HG03060 (cell line): ENCODE measurements around the gene FAM240B.

Source experiments
- ATAC-seq: cut with Tn5 transposase; IDR thresholded peaks from one replicate; pipeline ENCODE4 v1.9.1; 2021; ENCODE audit warnings: low read depth, moderate number of reproducible peaks; ENCODE audit not compliant: unreplicated experiment

The FAM240B gene

DNA sequence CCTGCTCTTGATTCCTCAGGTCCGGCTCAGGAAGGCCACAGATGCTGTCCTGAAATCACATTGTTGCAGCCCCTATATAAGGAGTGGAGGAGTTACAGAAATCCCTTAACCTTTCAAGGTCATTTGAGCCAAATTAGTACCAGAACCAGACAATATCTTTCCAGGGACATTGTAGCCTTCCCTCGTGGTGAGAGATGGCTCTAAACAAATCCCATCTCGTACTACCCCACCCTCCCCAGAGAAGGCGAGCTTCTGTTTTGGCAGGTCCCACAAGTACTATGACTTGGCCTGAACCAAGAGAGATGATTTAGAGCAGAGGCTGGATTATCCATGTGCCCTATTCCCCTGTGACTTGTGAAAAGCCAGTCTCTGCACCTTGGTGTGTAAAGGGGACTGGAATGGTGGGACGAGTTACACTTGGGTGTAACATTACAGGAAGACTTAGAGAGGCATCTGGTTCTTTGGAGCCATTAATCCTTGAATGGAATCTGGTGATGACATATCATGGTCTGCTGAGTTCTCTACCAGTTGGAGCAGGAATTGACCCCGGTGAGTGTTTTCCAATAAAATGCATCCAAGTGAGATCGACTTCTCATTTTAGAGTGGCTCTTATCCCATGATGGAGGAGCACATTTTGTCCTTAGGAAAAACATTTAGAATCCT lies at the start of gene FAM240B:
TSS of gene FAM240B (minus strand) at position 51 of the 663 bp plus-strand sequence. CDS start 16,134 bp downstream, outside the sequence.
- no peak for ATAC-seq

DNA sequence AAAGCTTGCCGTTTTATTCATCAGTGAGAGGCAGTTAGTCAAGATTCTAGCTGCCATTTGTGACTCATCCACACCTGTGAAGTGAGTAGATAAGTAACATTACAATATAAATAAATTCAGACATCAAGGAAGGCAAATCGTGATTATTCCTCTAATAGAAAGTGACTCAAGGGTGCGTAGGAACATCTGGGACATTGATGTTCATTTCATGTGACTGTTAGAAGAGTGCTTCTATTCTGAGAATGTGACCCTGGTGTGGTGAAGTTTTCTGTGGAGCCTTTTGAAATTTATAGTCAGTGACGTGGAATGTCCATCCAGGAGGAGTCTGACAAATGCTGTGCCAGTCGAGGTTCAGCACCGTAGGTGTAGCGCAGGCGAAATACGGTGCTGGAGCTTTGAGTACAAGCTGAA lies 48.4 kb upstream of the FAM240B start:
- no peak for ATAC-seq

DNA sequence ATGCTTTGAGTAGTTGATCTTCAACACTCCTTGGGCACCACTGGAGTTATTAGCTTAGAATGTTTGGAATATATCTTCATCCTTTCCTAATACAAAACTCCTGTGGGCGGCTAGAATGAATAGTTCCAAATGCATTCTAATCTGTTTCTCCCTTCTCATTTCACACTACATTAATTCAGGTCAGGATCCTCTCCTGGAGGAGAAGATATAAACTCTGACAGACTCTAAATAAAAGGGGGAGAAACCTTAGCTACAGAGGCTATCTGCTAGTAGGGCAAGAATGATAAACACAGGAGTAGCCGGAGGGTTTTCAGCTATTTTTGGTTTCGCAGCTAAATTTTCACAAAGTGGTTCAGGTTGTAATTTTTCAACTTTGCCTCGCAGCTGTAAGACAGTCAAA lies 45.2 kb upstream of the FAM240B start:
- ATAC-seq, result no peak

DNA sequence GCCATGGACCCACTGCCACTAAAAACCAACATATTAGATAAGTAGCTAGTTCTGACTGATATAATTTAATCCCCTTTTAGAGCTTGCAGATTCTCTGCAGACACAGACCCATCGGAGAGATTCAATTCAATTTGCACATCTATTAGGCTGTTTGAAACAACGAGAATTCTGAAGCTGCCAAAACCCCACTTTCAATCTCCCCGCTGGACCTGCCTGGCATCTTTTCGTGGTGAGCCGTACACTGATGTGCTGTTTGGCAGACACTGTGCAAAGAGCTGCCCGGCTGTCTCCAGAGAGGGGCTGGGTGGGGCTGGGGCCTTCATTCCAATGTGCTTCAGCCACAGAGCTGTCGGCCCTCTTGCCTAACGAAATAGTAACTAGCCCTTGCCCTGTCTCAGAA lies 42.1 kb upstream of the FAM240B start:
- ATAC-seq, result no peak

DNA sequence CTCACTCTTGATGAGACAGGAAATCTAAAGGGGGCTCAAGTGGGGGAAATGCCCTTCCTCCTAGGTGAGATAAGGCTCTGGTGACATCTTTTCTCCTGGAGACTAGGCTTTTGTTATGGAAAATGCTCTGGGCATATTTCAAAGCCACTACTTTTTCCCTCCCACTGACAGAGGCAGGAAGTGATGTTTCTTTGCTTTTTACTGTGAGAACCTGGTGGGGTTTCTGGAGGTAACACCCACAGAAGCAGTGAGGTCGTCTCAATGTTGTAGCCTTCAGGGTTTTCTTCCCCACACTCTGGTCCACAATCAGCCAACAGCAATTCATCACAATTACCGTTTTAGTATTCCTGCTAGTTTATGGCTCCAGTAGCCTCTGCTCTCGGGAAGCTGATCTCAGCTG lies 41.4 kb upstream of the FAM240B start:
- no peak for ATAC-seq

DNA sequence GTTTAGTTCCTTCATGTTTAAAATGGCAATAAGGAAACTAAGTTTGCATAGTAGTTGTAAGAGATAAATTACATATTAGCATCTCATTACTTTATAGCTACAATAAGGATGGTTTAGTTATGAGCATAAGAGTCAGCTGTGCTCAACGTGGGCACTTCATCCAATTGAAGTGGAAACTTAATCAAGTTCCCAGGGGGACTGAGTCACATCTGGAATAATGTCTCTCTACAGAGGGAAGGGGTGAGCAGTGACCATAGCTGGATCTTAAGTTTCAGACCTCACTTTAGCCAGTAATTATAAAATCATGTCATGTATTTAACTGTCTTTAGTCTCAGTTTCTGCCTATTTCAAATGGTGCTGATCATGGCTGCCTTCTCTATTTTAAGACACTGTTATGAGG lies 36.8 kb upstream of the FAM240B start:
- no peak for ATAC-seq

DNA sequence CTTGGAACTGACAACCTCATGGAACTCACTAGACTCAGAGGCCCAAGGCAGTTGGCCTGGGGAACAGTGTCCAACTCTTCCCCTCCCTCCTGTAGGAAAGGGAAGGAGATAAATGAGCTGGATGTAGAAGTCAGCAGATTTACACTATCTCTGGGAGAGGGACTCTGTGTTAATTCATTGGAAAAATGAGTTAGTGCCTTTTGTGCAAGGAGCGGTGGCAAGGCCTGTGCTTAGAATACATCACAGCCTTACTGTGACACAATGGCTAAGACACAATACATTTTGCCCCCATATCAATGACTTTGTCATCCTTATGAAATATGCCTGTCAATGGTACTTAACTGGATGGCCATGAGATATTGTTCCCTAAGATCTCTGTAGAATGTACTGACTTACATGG lies 28.0 kb upstream of the FAM240B start:
- no peak for ATAC-seq

DNA sequence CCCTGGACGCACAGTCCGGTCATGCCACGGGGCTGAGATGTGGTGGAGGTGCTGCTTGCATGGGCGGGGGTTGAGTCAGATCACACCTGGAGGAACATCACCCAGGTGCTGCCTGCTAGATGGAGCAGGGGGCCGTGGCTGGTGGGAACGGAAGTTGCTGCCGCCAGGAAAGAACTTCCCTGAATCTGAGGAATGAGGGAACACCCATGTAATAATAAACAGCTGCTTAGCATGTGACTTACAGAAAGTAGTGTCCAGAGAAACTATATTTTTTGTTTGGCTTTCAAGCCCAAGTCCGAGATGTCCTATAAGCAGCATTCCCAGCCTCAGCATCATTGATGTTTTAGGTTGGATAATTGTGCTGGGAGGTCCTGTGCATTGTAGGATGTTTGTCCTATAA lies 27.1 kb upstream of the FAM240B start:
- no peak for ATAC-seq

DNA sequence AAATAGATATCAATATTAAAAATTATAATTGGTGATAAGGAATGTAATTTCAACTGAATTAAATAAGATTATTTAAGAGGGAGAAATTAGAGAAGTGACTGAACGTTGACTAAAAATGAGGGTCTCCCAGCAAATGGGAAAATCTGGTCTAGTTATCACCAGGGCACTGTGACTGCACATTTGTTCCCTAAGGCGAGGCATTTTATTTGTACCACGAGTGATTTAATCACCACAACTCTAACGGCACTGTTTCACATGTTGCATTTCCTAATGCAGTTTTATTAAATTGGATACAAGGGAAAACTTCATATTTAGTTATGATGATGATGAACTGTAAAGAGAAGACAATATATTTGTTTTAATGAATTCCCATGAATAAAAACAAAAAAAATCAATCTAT lies 26.4 kb upstream of the FAM240B start:
- no peak for ATAC-seq

DNA sequence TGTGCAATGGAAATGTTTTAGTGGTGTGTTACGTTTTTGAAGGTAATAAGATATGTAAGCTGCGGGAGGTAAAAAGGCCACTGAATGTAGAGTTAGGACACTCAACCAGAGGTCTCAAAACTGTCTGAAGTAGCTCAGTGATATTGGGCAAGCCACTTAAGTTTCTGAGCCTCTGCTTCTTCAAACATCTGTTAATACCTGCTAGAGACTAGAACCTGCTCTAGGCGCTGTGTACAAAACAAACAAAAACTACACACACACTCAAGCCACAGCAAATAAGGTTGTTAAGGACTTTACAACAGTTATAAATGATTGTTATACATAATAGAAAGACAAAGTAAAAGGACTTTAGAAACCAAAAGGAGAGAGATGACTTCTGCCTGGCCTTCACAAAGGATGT lies 24.6 kb upstream of the FAM240B start:
- ATAC-seq, result no peak

DNA sequence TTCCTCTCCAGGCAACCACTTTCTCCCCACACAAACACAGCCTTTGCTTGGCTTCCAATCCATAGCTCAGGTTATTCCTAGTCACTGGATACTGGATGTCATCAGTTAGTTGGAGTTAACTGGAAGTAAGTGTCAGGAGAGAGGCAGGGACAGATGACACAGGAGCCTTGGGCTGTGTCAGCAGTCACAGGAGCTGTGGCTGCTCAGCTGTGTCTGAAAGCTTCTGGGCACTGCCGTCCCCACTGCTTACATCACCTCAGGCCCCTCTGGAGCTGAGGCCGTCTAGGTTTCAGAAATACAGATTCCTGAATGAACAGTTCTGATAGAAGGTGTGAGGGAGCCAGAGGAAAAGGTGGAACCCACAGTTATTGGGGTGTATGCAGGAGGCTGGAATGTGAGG lies 17.3 kb upstream of the FAM240B start:
- ATAC-seq, result no peak

DNA sequence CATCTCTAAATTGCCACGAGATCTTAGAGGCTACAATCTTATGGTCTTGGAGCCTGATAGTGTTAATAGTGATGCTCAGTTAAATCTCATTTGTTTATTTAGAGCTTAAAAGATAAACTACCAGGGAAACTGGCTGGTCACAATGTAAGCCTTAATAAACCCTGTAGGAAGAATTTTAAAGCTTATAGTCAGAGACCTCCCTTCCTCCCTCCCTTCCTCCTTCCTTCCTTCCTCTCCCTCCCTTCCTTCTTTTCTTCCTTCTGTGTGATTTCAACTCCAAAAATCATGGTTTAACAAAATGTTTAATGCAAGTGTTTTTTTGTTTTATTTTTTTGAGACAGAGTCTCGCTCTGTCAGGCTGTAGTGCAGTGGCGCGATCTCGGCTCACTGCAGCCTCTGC lies 14.9 kb upstream of the FAM240B start:
- ATAC-seq, result no peak

DNA sequence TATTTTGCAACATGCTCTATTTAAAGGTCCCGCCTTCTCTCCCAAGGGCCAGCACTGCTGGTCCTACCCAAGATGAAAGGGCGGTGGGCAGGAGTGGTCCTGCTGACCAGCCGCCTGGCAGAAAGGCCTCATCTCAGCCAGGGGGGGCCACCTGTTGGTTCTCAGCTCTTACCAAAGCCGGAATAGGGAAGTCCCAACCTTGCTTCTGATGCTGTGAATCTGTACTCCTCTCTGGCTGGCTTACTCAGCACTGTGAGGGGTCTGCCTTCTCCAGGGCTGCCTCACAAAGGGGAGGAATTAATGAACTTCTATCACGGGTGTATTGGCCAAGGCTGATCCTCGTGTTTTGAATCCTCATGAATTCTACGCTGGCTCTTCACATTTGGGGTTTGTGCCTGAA lies 13.6 kb upstream of the FAM240B start:
- ATAC-seq, result no peak

DNA sequence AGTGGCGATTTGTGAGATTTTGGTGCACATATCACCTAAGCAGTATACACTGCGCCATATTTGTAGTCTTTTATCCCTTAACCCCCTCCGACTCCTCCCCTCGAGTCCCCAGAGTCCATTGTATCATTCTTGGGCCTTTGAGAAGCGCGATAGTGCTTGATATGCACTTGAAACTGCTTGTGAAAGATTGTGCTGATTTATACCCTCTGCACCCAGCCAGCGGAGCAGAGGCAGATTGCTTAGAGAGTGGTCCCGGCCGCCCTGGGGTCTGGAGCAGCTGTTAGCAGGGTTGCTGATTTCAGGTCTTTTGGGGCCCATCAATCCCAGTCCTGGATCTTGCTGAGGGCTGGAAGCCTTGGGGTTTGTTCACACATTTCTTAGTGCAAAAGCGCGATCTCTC lies 13.0 kb upstream of the FAM240B start:
- no peak for ATAC-seq

DNA sequence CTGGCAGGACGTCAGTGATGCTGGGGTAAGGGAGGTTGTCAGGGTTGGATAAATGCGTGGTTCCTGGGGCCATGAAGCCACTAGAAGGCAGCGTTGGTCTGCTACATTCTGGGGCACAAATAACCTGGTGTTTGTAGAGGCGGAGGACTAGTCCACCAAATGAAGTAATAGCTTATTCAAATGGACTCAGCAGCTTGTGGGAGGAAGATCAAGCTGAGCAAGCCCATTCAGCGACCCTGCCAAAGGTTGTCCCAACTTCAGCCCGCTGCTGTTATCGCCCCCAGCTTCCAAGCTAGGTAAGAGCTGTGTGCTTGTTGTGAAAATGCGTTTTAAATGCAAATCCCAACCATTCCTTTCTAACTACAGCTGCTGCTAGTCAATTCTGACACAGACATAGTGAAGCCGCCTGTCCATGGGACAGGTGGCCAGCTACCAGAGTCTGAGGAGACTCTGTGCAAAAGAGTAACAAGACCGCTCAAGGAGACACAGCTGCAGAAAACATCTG lies 7.6 kb upstream of the FAM240B start:
- no peak for ATAC-seq

DNA sequence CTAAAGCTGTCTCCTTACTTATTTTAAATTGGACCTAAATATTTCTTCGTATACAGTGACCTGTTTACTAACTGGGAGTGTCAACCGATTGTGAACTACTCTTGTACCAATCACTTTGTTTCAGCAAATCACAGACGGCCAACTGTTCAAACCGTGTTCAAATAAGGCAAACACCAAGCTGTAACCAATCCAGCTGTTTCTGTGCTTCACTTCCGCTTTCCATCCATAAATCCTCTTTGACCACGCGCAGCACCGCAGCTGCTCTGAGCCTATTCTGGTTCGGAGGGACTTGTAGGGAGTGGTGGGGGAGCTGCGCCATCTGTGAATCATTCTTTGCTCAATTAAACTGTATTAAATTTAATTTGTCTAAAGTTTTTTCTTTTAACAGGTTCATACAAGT lies 4.8 kb upstream of the FAM240B start:
- ATAC-seq, result no peak

DNA sequence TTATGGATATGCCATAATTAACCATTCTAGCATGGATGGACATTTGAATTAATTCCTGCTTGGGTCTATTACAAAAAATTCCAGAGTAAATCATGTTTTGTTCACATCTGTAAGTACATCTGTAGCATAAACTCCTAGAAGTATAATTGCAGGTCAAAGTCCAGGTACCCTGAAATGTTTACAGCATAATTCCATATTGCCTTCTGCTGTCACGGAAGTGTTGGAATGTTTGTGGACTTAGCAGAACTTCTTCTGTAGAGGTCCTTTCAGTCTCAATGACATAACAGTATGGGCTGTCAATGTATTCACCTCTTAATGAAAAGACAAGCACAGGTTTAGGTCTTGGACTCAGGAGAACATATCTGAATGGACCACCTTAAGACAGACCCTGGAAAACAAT lies 1.8 kb downstream of the FAM240B start:
- no peak for ATAC-seq

DNA sequence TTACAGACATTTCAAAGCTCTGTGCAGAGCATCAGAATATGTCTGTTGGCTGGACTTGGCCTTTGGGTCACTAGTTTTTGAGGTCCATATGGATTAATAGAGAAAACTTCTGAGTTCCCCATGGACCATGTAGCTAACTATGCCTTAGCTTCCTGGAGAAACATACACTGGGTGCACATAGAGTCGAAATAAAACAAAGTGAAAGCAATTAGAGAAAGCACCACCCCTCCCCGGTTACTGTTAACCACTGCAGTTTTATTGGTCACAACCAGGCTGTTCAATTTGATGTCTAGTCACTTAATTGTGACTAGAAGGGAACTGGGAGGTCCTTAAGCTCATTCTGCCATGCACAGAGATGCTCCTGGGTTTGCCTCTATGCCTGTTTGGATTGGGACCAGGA lies 4.2 kb downstream of the FAM240B start:
- no peak for ATAC-seq

DNA sequence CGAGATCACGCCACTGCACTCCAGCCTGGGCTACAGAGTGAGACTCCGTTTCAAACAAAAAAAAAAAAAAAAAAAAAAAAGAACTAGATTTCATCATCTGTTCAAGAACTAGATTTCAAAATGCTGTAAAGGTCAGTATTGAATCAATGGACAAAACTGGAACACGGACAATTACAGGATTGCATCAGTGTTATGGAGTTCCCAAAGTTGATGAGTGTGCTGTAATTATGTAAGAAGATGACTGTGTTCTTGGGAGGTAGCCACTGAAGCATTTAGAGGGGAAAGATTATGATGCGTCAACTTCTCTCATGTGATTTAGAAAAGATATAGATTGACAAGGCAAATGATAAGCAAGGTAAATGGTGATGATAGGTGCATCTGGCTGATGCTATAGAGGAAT lies 6.5 kb downstream of the FAM240B start:
- no peak for ATAC-seq

DNA sequence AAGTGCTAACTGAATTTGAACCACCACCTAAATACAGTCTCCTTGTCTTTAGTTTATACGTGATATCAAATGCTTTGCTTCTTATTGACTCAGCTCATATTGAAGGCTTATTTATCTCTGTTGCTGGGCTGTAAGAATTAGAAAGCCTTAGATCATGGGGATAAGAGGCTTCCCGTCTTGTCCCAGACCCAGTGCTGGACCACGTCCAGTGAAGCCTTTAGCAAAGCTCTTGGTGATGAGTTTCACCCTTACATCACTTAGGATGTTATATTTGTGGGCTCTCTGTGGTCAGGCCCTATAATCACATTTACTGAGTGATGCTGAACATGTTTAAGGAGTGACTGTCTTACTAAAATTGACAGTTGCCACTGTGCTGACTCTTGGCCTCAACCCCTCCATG lies 11.2 kb downstream of the FAM240B start:
- no peak for ATAC-seq

DNA sequence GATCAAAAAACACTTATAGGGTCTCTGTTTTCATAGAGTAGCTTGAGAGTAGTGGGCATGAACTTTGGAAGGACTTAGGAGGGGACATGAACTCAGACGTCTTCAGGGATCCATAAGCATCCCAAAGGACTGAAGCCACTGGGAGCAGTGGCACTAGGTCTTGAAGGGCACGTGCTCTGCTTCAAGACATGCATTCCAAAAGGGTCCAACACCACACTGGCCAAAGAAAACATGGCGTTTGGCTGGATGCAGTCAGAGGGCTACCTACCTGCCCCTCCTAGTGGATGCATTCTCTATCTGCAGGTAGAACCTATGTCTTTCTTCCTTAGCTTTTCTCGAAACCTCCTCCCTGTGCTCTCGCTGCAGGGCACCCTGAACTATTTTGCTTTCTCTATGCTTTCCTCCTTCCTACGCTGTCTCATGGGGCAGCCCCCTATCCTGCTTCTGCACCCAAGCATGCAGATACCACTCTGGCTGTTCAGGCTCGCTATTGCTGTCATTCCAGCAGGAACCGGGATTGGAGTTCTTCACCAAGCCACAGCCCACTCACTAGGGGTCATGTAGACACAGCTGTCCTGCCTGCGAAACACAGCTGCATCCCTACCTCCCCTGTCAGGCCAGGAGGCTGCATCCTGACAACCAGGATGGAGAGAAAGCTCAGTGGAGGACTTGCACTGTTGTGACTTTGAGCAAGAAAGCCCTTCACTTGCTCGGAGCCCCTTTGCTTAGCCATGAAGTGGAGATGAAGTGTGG lies 11.9 kb downstream of the FAM240B start:
- no peak for ATAC-seq

DNA sequence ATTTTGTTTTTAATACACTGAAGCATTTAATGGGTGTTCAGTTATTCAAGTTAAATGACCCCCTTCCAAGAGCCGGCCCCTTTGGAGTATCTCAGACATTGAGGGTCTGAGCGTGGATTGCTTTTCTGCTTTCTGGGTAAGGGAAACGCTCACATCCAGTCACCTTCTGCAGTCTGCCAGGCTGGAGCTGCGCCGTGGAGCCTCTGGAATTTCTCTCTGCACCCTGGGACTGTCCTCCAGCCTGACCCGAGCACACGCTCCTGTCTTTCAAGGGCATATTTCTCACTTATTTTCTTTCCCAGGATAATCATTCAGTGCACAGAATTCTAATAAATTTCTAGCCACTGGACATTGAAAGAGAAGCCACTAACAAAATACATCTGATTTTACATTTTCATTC lies 13.4 kb downstream of the FAM240B start:
- ATAC-seq, result no peak
